ENCODE data around the gene PTCRA.

GRCh38 chr6:42909835-42910234, 6.0 kb upstream of the PTCRA start:
- TF ChIP-seq, protein P1, sequence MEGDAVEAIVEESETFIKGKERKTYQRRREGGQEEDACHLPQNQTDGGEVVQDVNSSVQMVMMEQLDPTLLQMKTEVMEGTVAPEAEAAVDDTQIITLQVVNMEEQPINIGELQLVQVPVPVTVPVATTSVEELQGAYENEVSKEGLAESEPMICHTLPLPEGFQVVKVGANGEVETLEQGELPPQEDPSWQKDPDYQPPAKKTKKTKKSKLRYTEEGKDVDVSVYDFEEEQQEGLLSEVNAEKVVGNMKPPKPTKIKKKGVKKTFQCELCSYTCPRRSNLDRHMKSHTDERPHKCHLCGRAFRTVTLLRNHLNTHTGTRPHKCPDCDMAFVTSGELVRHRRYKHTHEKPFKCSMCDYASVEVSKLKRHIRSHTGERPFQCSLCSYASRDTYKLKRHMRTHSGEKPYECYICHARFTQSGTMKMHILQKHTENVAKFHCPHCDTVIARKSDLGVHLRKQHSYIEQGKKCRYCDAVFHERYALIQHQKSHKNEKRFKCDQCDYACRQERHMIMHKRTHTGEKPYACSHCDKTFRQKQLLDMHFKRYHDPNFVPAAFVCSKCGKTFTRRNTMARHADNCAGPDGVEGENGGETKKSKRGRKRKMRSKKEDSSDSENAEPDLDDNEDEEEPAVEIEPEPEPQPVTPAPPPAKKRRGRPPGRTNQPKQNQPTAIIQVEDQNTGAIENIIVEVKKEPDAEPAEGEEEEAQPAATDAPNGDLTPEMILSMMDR (IDR thresholded peaks at IDR 0.05), result no peak
- no peak for TF ChIP-seq POLR2A (IDR thresholded peaks at IDR 0.05)

Data from esophagus squamous epithelium (tissue), 4 donors.